Keratinocyte (primary cell): Measurements from ENCODE around the gene VAC14. TPM values are rescaled to one million over a fixed set of nuclear protein-coding genes. Genes with fewer than 3 reads are reported as not detected.

ENCODE experiments used
- DNase-seq: peaks from one replicate; pipeline ENCODE4 v3.0.0-alpha.2; 2011; ENCODE audit warnings: low read depth, missing footprints, low spot score
- FAIRE-seq: peaks from 2 replicates; lab custom pipeline; 2011; peaks lifted over from hg19 to GRCh38; lab: Jason Lieb, UNC
- H2AFZ ChIP-seq: 2 replicates; pipeline ENCODE4 v1.6.0; 2012; ENCODE audit warnings: low read length, control low read depth, inconsistent platforms; ENCODE audit not compliant: control insufficient read depth
- H3K27ac ChIP-seq: 2 replicates; pipeline ENCODE4 v1.5.1; 2011; ENCODE audit warnings: low read length; ENCODE audit not compliant: control insufficient read depth, insufficient read depth
- H3K27me3 ChIP-seq: 3 replicates; pipeline ENCODE4 v1.6.0; 2011; ENCODE audit warnings: low read length; ENCODE audit not compliant: control insufficient read depth, insufficient read depth; ENCODE audit errors: extremely low read depth
- H3K36me3 ChIP-seq, 2 experiments: 2 replicates in 1 of 2; 3 replicates in 1 of 2; pipeline ENCODE4 v1.5.1; 2011; ENCODE audit warnings: low read length in 2 of 2, mild to moderate bottlenecking in 1 of 2; ENCODE audit not compliant: control insufficient read depth in 2 of 2, insufficient read depth in 2 of 2; ENCODE audit errors: extremely low read depth in 1 of 2
- H3K4me1 ChIP-seq: 3 replicates; pipeline ENCODE4 v1.5.1; 2011; ENCODE audit warnings: low read length; ENCODE audit not compliant: control insufficient read depth, insufficient read depth; ENCODE audit errors: extremely low read depth
- H3K4me2 ChIP-seq: 3 replicates; pipeline ENCODE4 v1.6.0; 2011; ENCODE audit warnings: low read depth, low read length; ENCODE audit not compliant: control insufficient read depth, insufficient read depth; ENCODE audit errors: extremely low read depth
- H3K4me3 ChIP-seq, 3 experiments: fragments of 200-600 bp in 1 of 3; sonication (generic) in 1 of 3; 2 replicates in 2 of 3; 3 replicates in 1 of 3; pipeline ENCODE4 v1.5.1; 2011 to 2016; ENCODE audit warnings: low read length in 3 of 3, mild to moderate bottlenecking in 3 of 3, control low read depth in 2 of 3, inconsistent platforms in 1 of 3, low read depth in 1 of 3, mixed read lengths in 1 of 3, mixed run types in 1 of 3, moderate library complexity in 1 of 3; ENCODE audit not compliant: control insufficient read depth in 2 of 3, insufficient read depth in 2 of 3; ENCODE audit errors: extremely low read depth in 1 of 3
- H3K79me2 ChIP-seq: 2 replicates; pipeline ENCODE4 v1.6.0; 2012; ENCODE audit warnings: low read length; ENCODE audit not compliant: control insufficient read depth, insufficient read depth
- H3K9ac ChIP-seq: 3 replicates; pipeline ENCODE4 v1.6.0; 2011; ENCODE audit warnings: low read length; ENCODE audit not compliant: control insufficient read depth, insufficient read depth; ENCODE audit errors: extremely low read depth
- H3K9me1 ChIP-seq: 3 replicates; pipeline ENCODE4 v1.6.0; 2011; ENCODE audit warnings: low read length; ENCODE audit not compliant: control insufficient read depth, insufficient read depth; ENCODE audit errors: extremely low read depth
- H3K9me3 ChIP-seq: 2 replicates; pipeline ENCODE4 v1.5.1; 2012; ENCODE audit warnings: low read depth, low read length; ENCODE audit not compliant: control insufficient read depth
- H4K20me1 ChIP-seq: 3 replicates; pipeline ENCODE4 v1.6.0; 2011; ENCODE audit warnings: low read length; ENCODE audit not compliant: control insufficient read depth, insufficient read depth; ENCODE audit errors: extremely low read depth
- EZH2 ChIP-seq: IDR thresholded peaks from one replicate; pipeline ENCODE4 v1.6.1; 2012; ENCODE audit warnings: inconsistent platforms, mild to moderate bottlenecking, low read length, moderate library complexity
- dilution Hi-C: fragments of 300-500 bp; cut with MboI; formaldehyde crosslinking; loops from one replicate; pipeline ENCODE4 v1.7.0; 2020; ENCODE audit warnings: low sequenced_read_pairs; ENCODE audit not compliant: extremely low pct_ligation_motif_present
- polyA plus RNA-seq, 5 experiments: library from polyadenylated mRNA; depleted of rRNA in 3 of 5; stranded (reverse) in 3 of 5; stranded (forward) in 1 of 5; unstranded in 1 of 5; fragments of >200 nt; gene quantifications; 1 replicate in 1 of 5; 2 replicates in 3 of 5; 3 replicates in 1 of 5; pipeline versions ENCODE4 v1.2.1 to v1.2.3, GENCODE V29; 2011 to 2012; ENCODE audit warnings: missing spikeins in 2 of 5, low read depth in 1 of 5, low replicate concordance in 1 of 5
- TF ChIP-seq, protein P1 (sequence below), 3 experiments: IDR thresholded peaks in 1 of 3; conservative IDR thresholded peaks in 1 of 3; optimal IDR thresholded peaks in 1 of 3; 2 replicates in 2 of 3; 3 replicates in 1 of 3; pipeline versions ENCODE3 to v1.5.1; 2011; ENCODE audit warnings: low read length in 3 of 3, mild to moderate bottlenecking in 3 of 3, moderate library complexity in 2 of 3, control low read depth in 1 of 3, inconsistent platforms in 1 of 3; ENCODE audit not compliant: insufficient read depth in 2 of 3; ENCODE audit errors: extremely low read depth in 1 of 3

VAC14 gene
- polyA plus RNA-seq, 1 donor (not counting 4 experiments of a cell fraction or from before 2014, with no cell fraction given) = 15.9 TPM

DNA sequence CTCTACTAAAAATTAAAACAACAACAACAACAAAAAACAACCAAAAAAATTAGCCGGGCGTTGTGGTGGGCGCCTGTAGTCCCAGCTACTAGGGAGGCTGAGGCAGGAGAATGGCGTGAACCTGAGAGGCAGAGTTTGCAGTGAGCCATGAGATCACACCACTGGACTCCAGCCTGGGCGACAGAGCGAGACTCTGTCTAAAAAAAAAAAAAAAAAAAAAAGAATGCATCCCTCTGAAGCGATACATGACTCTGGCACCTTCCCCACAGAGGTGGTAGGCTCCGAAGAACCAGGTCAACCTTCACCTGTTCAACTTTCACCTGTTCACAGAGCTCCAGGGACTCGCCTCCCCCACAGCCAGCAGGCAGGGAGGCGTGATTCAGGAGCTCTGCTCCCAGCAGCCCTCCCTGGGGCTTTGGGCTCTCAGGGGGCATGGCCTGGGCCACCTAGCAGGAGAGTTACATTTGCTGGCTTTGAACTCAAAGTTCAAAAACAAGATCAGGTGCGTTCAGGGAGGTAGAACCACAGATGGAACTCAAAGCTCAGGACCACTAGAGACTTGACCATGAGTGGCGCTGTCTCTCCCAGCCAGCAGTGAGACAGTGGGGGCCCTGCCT lies 5.6 kb downstream of the VAC14 start:
- H4K20me1 ChIP-seq = peaks cover 2% of the 10 kb centered on the region
- DNase-seq (no peak), FAIRE-seq (no peak)
- no peaks in the 10 kb centered on the region for H3K9me3 ChIP-seq
- H3K27ac ChIP-seq = no peak overlapping the region
- no peak for TF ChIP-seq EZH2
- TF ChIP-seq, protein P1, sequence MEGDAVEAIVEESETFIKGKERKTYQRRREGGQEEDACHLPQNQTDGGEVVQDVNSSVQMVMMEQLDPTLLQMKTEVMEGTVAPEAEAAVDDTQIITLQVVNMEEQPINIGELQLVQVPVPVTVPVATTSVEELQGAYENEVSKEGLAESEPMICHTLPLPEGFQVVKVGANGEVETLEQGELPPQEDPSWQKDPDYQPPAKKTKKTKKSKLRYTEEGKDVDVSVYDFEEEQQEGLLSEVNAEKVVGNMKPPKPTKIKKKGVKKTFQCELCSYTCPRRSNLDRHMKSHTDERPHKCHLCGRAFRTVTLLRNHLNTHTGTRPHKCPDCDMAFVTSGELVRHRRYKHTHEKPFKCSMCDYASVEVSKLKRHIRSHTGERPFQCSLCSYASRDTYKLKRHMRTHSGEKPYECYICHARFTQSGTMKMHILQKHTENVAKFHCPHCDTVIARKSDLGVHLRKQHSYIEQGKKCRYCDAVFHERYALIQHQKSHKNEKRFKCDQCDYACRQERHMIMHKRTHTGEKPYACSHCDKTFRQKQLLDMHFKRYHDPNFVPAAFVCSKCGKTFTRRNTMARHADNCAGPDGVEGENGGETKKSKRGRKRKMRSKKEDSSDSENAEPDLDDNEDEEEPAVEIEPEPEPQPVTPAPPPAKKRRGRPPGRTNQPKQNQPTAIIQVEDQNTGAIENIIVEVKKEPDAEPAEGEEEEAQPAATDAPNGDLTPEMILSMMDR (optimal IDR thresholded peaks at IDR 0.05 in 1 of 3, IDR thresholded peaks at IDR 0.05 in 1 of 3, conservative IDR thresholded peaks at IDR 0.05 in 1 of 3; ENCODE audit: extremely low read depth in 1 of 3, insufficient read depth in 2 of 3, low read length in 3 of 3) = no peak
- H3K4me2 ChIP-seq = no peak overlapping the region
- peaks cover under 1% of the 10 kb centered on the region for H3K9me1 ChIP-seq
- no peak overlapping the region for H3K4me3 ChIP-seq
- H3K79me2 ChIP-seq = peaks cover 77% of the 10 kb centered on the region
- H3K36me3 ChIP-seq = peaks cover 1 to 7% of the 10 kb centered on the region in 2 experiments
- dilution Hi-C loops = no loop called here
- no peaks in the 10 kb centered on the region for H3K27me3 ChIP-seq
- no peak overlapping the region for H3K9ac ChIP-seq
- H2AFZ ChIP-seq = no peak overlapping the region
- peaks cover 11% of the 10 kb centered on the region for H3K4me1 ChIP-seq

GRCh38 chr16:70793851-70794502 lies 7.0 kb downstream of the VAC14 start:
- no peak overlapping the region for H3K27ac ChIP-seq
- no peak for FAIRE-seq

More at GRCh38 chr16:70793851-70794502, 7.0 kb downstream of the VAC14 start:
- DNase-seq = no peak
- Histone ChIP-seq H3K4me2 (no peak overlapping the region), H3K27me3 (no peaks in the 10 kb centered on the region), H3K4me1 (no peaks in the 10 kb centered on the region), H3K9me3 (no peaks in the 10 kb centered on the region), H2AFZ (no peak overlapping the region), H3K4me3 (no peak overlapping the region), H4K20me1 (peaks cover 5% of the 10 kb centered on the region), H3K9me1 (peaks cover 8% of the 10 kb centered on the region), H3K9ac (no peak overlapping the region), H3K36me3 (peaks cover 2 to 7% of the 10 kb centered on the region in 2 experiments), H3K79me2 (peaks cover 66% of the 10 kb centered on the region)
- dilution Hi-C loops = no loop called here
- TF ChIP-seq, protein P1 (optimal IDR thresholded peaks at IDR 0.05 in 1 of 3, IDR thresholded peaks at IDR 0.05 in 1 of 3, conservative IDR thresholded peaks at IDR 0.05 in 1 of 3; ENCODE audit: extremely low read depth in 1 of 3, insufficient read depth in 2 of 3, low read length in 3 of 3) = no peak
- no peak for TF ChIP-seq EZH2
